ENCODE results near the gene TBX21.

TBX21 gene

DNA sequence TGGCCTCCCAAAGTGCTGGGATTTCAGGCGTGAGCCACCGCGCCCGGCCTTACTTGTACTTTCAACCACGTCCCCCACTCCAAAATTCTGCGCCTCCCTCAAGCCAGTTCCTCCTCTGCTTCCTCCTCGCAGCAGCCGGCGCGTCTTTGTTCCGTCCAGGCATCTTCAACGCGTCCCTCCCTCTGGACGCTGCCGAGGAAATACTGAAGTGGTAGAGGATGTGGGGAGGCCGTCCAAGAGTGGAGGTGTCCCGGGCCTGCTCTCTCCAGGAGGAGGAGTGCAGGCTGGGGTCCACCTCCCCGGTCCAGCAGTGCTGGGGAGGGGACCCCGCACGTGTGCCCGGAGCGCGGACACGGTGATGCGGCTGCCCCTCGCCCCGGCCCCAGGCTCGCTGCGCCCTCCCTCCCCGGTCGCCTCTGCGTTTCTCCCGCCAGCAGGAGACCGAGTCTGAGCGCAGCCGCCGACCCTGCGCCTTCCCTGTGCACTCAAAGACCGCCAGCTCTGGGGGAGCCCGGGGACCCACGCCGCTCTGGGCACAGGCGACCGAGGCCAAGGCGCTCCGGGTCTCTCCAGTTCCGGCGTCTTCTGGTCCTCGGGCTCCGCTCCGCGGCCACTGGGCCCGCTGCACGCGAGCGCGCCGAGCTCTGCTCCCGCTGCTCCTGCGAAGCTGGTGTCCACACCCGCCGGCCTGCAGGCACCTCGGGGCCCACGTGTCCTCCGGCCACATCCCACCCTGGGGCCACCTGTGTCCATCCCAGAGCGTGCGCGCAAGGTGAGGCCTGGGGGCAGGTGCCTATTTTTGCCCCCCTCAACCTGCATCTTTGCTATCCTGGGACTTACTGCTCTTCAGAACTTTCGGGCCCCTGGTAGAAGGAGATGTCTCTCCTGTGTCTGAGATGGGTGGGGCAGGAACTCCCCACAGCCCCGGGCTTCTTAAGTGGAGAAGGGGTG lies 56.9 kb downstream of the TBX21 start (continued):
- no peak for TF ChIP-seq HOXC10 (CRISPR knock-in tag; IDR thresholded peaks at IDR 0.05)
- peak; percentile 21; the same call in 1 of the 2 replicates for TF ChIP-seq SP2 (tag by site-specific recombination; IDR thresholded peaks at IDR 0.05)
- TF ChIP-seq ZNF747 (tag by site-specific recombination; IDR thresholded peaks at IDR 0.05) = no peak
- no peak; the same call in 1 of the 2 replicates for TF ChIP-seq ZNF76 (tag by site-specific recombination; IDR thresholded peaks at IDR 0.05; ENCODE audit: borderline replicate concordance, low read depth)
- no peak for TF ChIP-seq ZNF214 (tag by site-specific recombination; IDR thresholded peaks at IDR 0.05; ENCODE audit: borderline replicate concordance)
- TF ChIP-seq ZNF473 (tag by site-specific recombination; IDR thresholded peaks at IDR 0.05) = no peak
- TF ChIP-seq, protein P1, sequence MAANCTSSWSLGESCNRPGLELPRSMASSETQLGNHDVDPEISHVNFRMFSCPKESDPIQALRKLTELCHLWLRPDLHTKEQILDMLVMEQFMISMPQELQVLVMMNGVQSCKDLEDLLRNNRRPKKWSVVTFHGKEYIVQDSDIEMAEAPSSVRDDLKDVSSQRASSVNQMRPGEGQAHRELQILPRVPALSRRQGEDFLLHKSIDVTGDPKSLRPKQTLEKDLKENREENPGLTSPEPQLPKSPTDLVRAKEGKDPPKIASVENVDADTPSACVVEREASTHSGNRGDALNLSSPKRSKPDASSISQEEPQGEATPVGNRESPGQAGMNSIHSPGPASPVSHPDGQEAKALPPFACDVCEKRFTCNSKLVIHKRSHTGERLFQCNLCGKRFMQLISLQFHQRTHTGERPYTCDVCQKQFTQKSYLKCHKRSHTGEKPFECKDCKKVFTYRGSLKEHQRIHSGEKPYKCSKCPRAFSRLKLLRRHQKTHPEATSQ (tag by site-specific recombination; IDR thresholded peaks at IDR 0.05) = peak; percentile 13; the same call in 1 of the 2 replicates
- TF ChIP-seq TRIM28 (IDR thresholded peaks at IDR 0.05; ENCODE audit: borderline replicate concordance, low read length) = no peak
- TF ChIP-seq, protein P2, sequence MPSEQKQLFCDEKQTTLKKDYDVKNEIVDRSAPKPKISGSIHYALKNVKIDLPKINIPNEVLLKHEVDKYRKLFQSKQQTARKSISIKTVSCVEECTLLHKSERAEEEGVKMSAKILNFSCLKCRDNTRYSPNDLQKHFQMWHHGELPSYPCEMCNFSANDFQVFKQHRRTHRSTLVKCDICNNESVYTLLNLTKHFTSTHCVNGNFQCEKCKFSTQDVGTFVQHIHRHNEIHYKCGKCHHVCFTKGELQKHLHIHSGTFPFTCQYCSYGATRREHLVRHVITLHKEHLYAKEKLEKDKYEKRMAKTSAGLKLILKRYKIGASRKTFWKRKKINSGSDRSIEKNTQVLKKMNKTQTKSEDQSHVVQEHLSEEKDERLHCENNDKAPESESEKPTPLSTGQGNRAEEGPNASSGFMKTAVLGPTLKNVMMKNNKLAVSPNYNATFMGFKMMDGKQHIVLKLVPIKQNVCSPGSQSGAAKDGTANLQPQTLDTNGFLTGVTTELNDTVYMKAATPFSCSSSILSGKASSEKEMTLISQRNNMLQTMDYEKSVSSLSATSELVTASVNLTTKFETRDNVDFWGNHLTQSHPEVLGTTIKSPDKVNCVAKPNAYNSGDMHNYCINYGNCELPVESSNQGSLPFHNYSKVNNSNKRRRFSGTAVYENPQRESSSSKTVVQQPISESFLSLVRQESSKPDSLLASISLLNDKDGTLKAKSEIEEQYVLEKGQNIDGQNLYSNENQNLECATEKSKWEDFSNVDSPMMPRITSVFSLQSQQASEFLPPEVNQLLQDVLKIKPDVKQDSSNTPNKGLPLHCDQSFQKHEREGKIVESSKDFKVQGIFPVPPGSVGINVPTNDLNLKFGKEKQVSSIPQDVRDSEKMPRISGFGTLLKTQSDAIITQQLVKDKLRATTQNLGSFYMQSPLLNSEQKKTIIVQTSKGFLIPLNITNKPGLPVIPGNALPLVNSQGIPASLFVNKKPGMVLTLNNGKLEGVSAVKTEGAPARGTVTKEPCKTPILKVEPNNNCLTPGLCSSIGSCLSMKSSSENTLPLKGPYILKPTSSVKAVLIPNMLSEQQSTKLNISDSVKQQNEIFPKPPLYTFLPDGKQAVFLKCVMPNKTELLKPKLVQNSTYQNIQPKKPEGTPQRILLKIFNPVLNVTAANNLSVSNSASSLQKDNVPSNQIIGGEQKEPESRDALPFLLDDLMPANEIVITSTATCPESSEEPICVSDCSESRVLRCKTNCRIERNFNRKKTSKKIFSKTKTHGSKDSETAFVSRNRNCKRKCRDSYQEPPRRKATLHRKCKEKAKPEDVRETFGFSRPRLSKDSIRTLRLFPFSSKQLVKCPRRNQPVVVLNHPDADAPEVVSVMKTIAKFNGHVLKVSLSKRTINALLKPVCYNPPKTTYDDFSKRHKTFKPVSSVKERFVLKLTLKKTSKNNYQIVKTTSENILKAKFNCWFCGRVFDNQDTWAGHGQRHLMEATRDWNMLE (tag by site-specific recombination; conservative IDR thresholded peaks at IDR 0.05; ENCODE audit: low read depth) = no peak
- no peak for TF ChIP-seq ZBTB1 (tag by site-specific recombination; IDR thresholded peaks at IDR 0.05)
- TF ChIP-seq, protein P3, sequence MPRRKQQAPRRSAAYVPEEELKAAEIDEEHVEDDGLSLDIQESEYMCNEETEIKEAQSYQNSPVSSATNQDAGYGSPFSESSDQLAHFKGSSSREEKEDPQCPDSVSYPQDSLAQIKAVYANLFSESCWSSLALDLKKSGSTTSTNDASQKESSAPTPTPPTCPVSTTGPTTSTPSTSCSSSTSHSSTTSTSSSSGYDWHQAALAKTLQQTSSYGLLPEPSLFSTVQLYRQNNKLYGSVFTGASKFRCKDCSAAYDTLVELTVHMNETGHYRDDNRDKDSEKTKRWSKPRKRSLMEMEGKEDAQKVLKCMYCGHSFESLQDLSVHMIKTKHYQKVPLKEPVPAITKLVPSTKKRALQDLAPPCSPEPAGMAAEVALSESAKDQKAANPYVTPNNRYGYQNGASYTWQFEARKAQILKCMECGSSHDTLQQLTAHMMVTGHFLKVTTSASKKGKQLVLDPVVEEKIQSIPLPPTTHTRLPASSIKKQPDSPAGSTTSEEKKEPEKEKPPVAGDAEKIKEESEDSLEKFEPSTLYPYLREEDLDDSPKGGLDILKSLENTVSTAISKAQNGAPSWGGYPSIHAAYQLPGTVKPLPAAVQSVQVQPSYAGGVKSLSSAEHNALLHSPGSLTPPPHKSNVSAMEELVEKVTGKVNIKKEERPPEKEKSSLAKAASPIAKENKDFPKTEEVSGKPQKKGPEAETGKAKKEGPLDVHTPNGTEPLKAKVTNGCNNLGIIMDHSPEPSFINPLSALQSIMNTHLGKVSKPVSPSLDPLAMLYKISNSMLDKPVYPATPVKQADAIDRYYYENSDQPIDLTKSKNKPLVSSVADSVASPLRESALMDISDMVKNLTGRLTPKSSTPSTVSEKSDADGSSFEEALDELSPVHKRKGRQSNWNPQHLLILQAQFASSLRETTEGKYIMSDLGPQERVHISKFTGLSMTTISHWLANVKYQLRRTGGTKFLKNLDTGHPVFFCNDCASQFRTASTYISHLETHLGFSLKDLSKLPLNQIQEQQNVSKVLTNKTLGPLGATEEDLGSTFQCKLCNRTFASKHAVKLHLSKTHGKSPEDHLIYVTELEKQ (tag by site-specific recombination; IDR thresholded peaks at IDR 0.05; ENCODE audit: borderline replicate concordance) = no peak
- TF ChIP-seq ZNF140 (tag by site-specific recombination; IDR thresholded peaks at IDR 0.05) = no peak
- no peak for TF ChIP-seq ZFP41 (tag by site-specific recombination; IDR thresholded peaks at IDR 0.05; ENCODE audit: borderline replicate concordance)
- TF ChIP-seq ZNF423 (tag by site-specific recombination; IDR thresholded peaks at IDR 0.05) = no peak
- TF ChIP-seq, protein P4, sequence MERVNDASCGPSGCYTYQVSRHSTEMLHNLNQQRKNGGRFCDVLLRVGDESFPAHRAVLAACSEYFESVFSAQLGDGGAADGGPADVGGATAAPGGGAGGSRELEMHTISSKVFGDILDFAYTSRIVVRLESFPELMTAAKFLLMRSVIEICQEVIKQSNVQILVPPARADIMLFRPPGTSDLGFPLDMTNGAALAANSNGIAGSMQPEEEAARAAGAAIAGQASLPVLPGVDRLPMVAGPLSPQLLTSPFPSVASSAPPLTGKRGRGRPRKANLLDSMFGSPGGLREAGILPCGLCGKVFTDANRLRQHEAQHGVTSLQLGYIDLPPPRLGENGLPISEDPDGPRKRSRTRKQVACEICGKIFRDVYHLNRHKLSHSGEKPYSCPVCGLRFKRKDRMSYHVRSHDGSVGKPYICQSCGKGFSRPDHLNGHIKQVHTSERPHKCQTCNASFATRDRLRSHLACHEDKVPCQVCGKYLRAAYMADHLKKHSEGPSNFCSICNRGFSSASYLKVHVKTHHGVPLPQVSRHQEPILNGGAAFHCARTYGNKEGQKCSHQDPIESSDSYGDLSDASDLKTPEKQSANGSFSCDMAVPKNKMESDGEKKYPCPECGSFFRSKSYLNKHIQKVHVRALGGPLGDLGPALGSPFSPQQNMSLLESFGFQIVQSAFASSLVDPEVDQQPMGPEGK (tag by site-specific recombination; IDR thresholded peaks at IDR 0.05) = peak; percentile 49
- TF ChIP-seq, protein P5, sequence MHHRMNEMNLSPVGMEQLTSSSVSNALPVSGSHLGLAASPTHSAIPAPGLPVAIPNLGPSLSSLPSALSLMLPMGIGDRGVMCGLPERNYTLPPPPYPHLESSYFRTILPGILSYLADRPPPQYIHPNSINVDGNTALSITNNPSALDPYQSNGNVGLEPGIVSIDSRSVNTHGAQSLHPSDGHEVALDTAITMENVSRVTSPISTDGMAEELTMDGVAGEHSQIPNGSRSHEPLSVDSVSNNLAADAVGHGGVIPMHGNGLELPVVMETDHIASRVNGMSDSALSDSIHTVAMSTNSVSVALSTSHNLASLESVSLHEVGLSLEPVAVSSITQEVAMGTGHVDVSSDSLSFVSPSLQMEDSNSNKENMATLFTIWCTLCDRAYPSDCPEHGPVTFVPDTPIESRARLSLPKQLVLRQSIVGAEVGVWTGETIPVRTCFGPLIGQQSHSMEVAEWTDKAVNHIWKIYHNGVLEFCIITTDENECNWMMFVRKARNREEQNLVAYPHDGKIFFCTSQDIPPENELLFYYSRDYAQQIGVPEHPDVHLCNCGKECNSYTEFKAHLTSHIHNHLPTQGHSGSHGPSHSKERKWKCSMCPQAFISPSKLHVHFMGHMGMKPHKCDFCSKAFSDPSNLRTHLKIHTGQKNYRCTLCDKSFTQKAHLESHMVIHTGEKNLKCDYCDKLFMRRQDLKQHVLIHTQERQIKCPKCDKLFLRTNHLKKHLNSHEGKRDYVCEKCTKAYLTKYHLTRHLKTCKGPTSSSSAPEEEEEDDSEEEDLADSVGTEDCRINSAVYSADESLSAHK (tag by site-specific recombination; IDR thresholded peaks at IDR 0.05) = no peak
- TF ChIP-seq, protein P6, sequence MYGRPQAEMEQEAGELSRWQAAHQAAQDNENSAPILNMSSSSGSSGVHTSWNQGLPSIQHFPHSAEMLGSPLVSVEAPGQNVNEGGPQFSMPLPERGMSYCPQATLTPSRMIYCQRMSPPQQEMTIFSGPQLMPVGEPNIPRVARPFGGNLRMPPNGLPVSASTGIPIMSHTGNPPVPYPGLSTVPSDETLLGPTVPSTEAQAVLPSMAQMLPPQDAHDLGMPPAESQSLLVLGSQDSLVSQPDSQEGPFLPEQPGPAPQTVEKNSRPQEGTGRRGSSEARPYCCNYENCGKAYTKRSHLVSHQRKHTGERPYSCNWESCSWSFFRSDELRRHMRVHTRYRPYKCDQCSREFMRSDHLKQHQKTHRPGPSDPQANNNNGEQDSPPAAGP (tag by site-specific recombination; IDR thresholded peaks at IDR 0.05) = peak; percentile 66
- no peak for TF ChIP-seq ZNF837 (tag by site-specific recombination; IDR thresholded peaks at IDR 0.05)
- no peak for TF ChIP-seq ZNF571 (tag by site-specific recombination; IDR thresholded peaks at IDR 0.05)
- no peak for TF ChIP-seq ZNF521 (tag by site-specific recombination; IDR thresholded peaks at IDR 0.05)
- no peak for TF ChIP-seq ZNF768 (tag by site-specific recombination; IDR thresholded peaks at IDR 0.05)
- no peak for TF ChIP-seq ZNF274 (IDR thresholded peaks at IDR 0.05; ENCODE audit: low read length)
- TF ChIP-seq ZNF274 (tag by site-specific recombination; IDR thresholded peaks at IDR 0.05; ENCODE audit: borderline replicate concordance) = no peak

Measured in HEK293 (cell line).